MCF 10A (cell line): ENCODE measurements around the gene ALDH1A2. TPM values are rescaled to one million over a fixed set of nuclear protein-coding genes. Genes with fewer than 3 reads are reported as not detected.

Source experiments
- BruUV-seq: library from RNA; stranded (reverse); fragments of 400-500 nt; replicated peaks from 2 replicates; lab custom pipeline; 2021; lab: Mats Ljungman, UMichigan
- CTCF ChIA-PET: fragments of 300-600 bp; sonication (Branson Sonifier 250); formaldehyde crosslinking; extraction: SDS; loops from one replicate; lab custom pipeline; 2021; ENCODE audit warnings: antibody characterized with exemption, inconsistent platforms; lab: Yijun Ruan, JAX
- POLR2A ChIA-PET: fragments of 300-600, 350-650 bp; sonication (Branson Sonifier 250); formaldehyde crosslinking; extraction: SDS; loops from one replicate; lab custom pipeline; 2020; ENCODE audit warnings: antibody characterized with exemption, inconsistent platforms; lab: Yijun Ruan, JAX
- DNase-seq: peaks from one replicate; pipeline ENCODE4 v3.0.0-alpha.2; 2018; ENCODE audit not compliant: unreplicated experiment
- H3K27ac Mint-ChIP-seq: one replicate; pipeline ENCODE4 v1.8.0; 2022; ENCODE audit warnings: mild to moderate bottlenecking, low read depth, mixed read lengths; ENCODE audit not compliant: unreplicated experiment
- H3K27me3 Mint-ChIP-seq: one replicate; pipeline ENCODE4 v1.8.0; 2022; ENCODE audit warnings: mixed read lengths; ENCODE audit not compliant: insufficient read depth, unreplicated experiment
- H3K36me3 Mint-ChIP-seq: one replicate; pipeline ENCODE4 v1.8.0; 2022; ENCODE audit warnings: mild to moderate bottlenecking, moderate library complexity, mixed read lengths; ENCODE audit not compliant: insufficient read depth, unreplicated experiment
- H3K4me1 Mint-ChIP-seq: one replicate; pipeline ENCODE4 v1.8.0; 2022; ENCODE audit warnings: mixed read lengths; ENCODE audit not compliant: insufficient read depth, unreplicated experiment
- H3K4me3 Mint-ChIP-seq: one replicate; pipeline ENCODE4 v1.8.0; 2022; ENCODE audit warnings: mild to moderate bottlenecking, moderate library complexity, mixed read lengths; ENCODE audit not compliant: unreplicated experiment
- H3K9me3 Mint-ChIP-seq: one replicate; pipeline ENCODE4 v1.8.0; 2022; ENCODE audit warnings: mixed read lengths; ENCODE audit not compliant: unreplicated experiment
- intact Hi-C: fragments of 100-400 bp; cut with micrococcal nuclease; formaldehyde crosslinking; loops from 2 replicates; pipeline ENCODE4 v1.14.1; 2022
- total RNA-seq: library from RNA; stranded (reverse); gene quantifications from 2 replicates; pipeline ENCODE4 v1.2.3, GENCODE V29; 2022
- TF ChIP-seq, protein P1 (sequence below): fragments of 200-600 bp; IDR thresholded peaks from one replicate; pipeline ENCODE4 v1.8.0; 2022; ENCODE audit warnings: antibody characterized with exemption, mild to moderate bottlenecking; ENCODE audit not compliant: unreplicated experiment

ALDH1A2 gene
- total RNA-seq, 1 experiment from 2014 or later = 1.2 TPM

DNA sequence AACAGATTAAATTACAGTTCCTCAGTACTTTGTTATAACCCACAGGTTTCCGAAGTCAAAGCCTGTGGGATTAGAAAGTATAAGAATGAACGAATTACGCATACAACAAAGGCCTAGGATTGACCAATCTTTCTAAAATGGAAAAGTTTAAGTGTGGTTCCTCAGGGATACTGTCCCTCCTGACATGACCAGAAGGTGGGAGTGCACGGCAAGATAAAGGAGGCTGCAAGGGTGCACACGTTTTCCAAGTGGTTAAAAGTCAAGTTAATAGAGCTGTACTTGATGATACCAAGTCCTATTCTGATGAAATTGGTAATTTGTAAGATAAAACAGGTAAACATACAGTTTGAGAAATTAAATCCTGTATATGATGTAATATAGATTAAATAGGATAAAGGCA lies 96.2 kb downstream of the ALDH1A2 start:
- H3K36me3 Mint-ChIP-seq = no peaks in the 10 kb centered on the region
- no peak overlapping the region for H3K27ac Mint-ChIP-seq
- CTCF ChIA-PET = interaction anchor here (0.7 to 3.5 kb wide), 3 partner anchors 11 to 102 kb away, joined by 3 to 19 read pairs (median 3); partner anchors contain the start of gene ALDH1A2
- H3K4me3 Mint-ChIP-seq = no peak overlapping the region
- no peaks in the 10 kb centered on the region for H3K9me3 Mint-ChIP-seq
- no peaks in the 10 kb centered on the region for H3K27me3 Mint-ChIP-seq
- POLR2A ChIA-PET = interaction anchor here (0.9 kb wide), 1 partner anchor 24 kb away, joined by 3 read pairs; no protein-coding TSS in a partner anchor
- TF ChIP-seq, protein P1, sequence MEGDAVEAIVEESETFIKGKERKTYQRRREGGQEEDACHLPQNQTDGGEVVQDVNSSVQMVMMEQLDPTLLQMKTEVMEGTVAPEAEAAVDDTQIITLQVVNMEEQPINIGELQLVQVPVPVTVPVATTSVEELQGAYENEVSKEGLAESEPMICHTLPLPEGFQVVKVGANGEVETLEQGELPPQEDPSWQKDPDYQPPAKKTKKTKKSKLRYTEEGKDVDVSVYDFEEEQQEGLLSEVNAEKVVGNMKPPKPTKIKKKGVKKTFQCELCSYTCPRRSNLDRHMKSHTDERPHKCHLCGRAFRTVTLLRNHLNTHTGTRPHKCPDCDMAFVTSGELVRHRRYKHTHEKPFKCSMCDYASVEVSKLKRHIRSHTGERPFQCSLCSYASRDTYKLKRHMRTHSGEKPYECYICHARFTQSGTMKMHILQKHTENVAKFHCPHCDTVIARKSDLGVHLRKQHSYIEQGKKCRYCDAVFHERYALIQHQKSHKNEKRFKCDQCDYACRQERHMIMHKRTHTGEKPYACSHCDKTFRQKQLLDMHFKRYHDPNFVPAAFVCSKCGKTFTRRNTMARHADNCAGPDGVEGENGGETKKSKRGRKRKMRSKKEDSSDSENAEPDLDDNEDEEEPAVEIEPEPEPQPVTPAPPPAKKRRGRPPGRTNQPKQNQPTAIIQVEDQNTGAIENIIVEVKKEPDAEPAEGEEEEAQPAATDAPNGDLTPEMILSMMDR = peak; percentile 19
- no TSS peak for BruUV-seq
- intact Hi-C loops = loop anchor here (1.0 kb wide), 2 partner anchors 97 to 213 kb away; no protein-coding TSS in a partner anchor
- H3K4me1 Mint-ChIP-seq = no peaks in the 10 kb centered on the region
- peak; percentile 49 for DNase-seq

DNA sequence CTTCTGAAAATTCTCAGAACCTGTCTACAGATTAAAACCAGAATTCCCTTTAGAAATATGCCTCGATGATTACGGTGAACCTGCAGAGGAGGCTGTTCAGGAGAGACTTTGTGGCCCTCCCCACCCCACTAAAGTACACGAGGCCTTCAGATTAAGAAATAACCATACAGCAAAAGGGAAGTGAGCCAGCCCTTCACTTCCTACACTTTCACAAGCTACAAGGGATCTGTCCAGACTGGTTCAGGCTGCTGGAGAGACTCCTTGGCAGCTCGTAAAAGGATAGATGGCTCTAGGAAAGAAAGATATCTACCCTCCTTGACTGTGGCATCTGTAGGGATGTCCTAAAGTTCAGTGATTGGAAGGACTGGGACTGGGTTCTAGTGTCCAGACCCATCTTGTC lies 102.6 kb downstream of the ALDH1A2 start:
- POLR2A ChIA-PET = interaction anchor here (1.0 to 2.1 kb wide), 3 partner anchors 9 to 32 kb away, joined by 3 to 9 read pairs (median 3); no protein-coding TSS in a partner anchor
- Mint-ChIP-seq H3K4me3 (no peak overlapping the region), H3K36me3 (no peaks in the 10 kb centered on the region), H3K4me1 (peaks cover 14% of the 10 kb centered on the region), H3K27ac (peak overlapping the region; percentile 51), H3K27me3 (no peaks in the 10 kb centered on the region), H3K9me3 (peaks cover 6% of the 10 kb centered on the region)
- CTCF ChIA-PET = interaction anchor here (0.8 to 1.1 kb wide), 4 partner anchors 16 to 1541 kb away, joined by 3 read pairs; no protein-coding TSS in a partner anchor
- peak; percentile 56 for DNase-seq
- no TSS peak for BruUV-seq
- intact Hi-C loops = no loop called here
- TF ChIP-seq, protein P1 = no peak

DNA sequence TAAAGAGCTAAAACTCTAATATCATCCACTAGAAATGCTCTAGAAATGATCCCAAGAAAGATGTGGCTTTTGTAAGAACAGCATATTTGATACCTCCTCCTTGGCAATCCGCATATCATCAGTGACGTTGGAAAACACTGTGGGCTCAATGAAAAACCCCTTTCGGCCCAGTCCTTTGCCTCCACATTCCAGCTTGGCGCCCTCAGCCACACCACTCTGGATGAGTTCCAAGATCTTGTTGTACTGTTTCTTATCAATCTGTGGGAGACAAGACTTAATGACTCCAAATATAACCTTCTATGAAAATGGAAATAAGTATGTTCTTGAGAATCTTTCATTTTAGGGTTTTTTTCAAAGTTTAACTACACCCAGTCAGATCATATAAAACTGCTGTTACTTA lies 103.6 kb downstream of the ALDH1A2 start:
- no peak overlapping the region for H3K27ac Mint-ChIP-seq
- POLR2A ChIA-PET = interaction anchor here (1.5 to 2.1 kb wide), 2 partner anchors 11 to 33 kb away, joined by 3 to 9 read pairs; no protein-coding TSS in a partner anchor
- no peak overlapping the region for H3K4me3 Mint-ChIP-seq
- H3K9me3 Mint-ChIP-seq = peaks cover 6% of the 10 kb centered on the region
- no peaks in the 10 kb centered on the region for H3K36me3 Mint-ChIP-seq
- H3K27me3 Mint-ChIP-seq = no peaks in the 10 kb centered on the region
- DNase-seq = no peak
- TF ChIP-seq, protein P1 = no peak
- BruUV-seq = no TSS peak
- CTCF ChIA-PET = interaction anchor here (0.8 to 1.1 kb wide), 3 partner anchors 15 to 99 kb away, joined by 3 read pairs; no protein-coding TSS in a partner anchor
- intact Hi-C loops = no loop called here
- peaks cover 14% of the 10 kb centered on the region for H3K4me1 Mint-ChIP-seq

DNA sequence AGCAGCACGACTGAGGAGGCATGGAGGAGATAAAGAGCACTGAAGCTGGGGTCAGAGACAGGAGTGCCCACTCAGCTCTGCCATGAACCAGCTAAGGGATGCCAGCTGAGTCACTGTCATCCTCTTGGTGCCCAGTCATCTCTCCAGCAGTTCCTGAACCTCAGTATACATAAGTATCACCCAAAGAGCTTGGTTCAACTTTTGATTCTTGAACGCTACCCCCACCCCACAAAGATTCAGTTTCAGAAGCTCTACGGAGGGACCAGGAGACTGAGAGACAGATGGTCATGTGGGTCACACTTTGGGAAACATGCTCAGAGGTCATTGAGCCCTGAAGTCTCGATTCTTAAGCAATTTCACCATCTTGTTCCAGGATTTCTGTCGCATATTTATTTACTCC lies 108.4 kb downstream of the ALDH1A2 start:
- no peak overlapping the region for H3K27ac Mint-ChIP-seq
- H3K4me1 Mint-ChIP-seq = peaks cover 9% of the 10 kb centered on the region
- TF ChIP-seq, protein P1 = no peak
- CTCF ChIA-PET = interaction anchor here (0.6 to 1.0 kb wide), 2 partner anchors 72 to 114 kb away, joined by 3 to 5 read pairs; no protein-coding TSS in a partner anchor
- DNase-seq = no peak
- H3K9me3 Mint-ChIP-seq = peaks cover 6% of the 10 kb centered on the region
- no peak overlapping the region for H3K4me3 Mint-ChIP-seq
- no TSS peak for BruUV-seq
- POLR2A ChIA-PET = interaction anchor here (1.3 kb wide), 1 partner anchor 14 kb away, joined by 3 read pairs; no protein-coding TSS in a partner anchor
- H3K27me3 Mint-ChIP-seq = no peaks in the 10 kb centered on the region
- intact Hi-C loops = no loop called here
- no peaks in the 10 kb centered on the region for H3K36me3 Mint-ChIP-seq
